NCI-H446 (cell line): ENCODE measurements around the gene SUMO3.

Source experiments
- DNase-seq, 2 experiments: peaks; one replicate each; lab custom pipeline; 2025; lab: John Stamatoyannopoulos, UW

SUMO3 gene

DNA sequence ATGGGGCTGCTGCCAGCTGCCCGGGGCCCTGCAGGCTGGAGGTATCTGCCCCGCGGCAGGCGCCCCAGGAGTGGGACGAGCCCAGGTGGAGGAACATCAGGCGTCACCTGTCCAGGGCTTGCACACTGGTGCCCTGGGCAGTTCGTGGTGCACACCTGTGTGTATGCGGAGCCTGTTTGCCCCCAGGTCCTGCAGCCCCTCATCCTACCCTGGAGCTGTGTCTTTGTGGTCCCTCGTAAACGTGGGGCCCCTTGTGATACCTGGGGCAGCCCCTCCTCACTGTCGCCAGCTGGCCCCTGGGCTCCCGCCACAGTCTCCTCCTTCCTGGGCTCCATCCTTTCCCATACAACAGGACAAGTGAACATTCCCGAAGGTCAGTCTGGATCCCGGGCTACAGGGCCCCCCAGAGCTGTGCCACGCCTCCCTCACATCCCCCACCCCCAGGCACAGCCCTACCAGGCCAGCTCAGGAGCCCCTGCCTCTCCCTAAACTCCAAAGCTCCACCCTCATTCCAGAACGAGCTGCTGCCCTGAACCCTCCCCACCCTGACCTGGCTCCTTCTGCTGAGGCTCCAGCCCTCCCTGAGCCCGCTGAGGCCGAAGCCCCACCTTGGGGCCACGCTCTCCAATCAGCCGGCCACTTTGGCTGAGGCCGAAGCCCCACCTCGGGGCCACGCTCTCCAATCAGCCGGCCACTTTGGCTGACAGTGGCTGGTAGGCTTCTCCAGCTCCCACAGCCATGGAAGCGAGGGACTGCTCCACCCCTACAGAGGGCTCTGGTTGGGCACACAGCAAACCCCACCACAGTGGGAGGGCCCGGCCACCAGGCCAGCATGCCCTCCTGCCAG lies 58.9 kb downstream of the SUMO3 start:
- no peak for DNase-seq

- no peak for DNase-seq
These were observed 59.7 kb downstream of the SUMO3 start for GRCh38 chr21:44758141-44758561.

- no peak for DNase-seq
These were observed 60.1 kb downstream of the SUMO3 start for GRCh38 chr21:44757731-44758130.

GRCh38 chr21:44756423-44757185 lies 61.3 kb downstream of the SUMO3 start:
- no peak for DNase-seq
